GM23338 (cell line): ENCODE measurements around the gene C1QL4. TPM values are rescaled to one million over a fixed set of nuclear protein-coding genes. Genes with fewer than 3 reads are reported as not detected.

ENCODE experiments used
- ATAC-seq: fragments of 200-7000 bp; cut with Tn5 transposase; 3 replicates; pipeline ENCODE4 v1.9.1; 2020
- DNase-seq: peaks from one replicate; pipeline ENCODE4 v3.0.0-alpha.2; 2015; ENCODE audit warnings: low spot score
- H2AFZ ChIP-seq: fragments of 200-600 bp; sonication (generic); 2 replicates; pipeline ENCODE4 v1.8.0; 2016; ENCODE audit warnings: antibody characterized with exemption, mild to moderate bottlenecking, moderate library complexity
- H3F3A ChIP-seq: fragments of 200-600 bp; sonication (generic); replicated peaks from 2 replicates; pipeline ENCODE4 v1.8.0; 2017; ENCODE audit warnings: antibody characterized with exemption, mixed run types, low read depth
- H3K27ac ChIP-seq: fragments of 200-600 bp; sonication (generic); 2 replicates; pipeline ENCODE4 v1.6.1; 2016; ENCODE audit warnings: low read depth
- H3K27me3 ChIP-seq: fragments of 200-600 bp; sonication (generic); 2 replicates; pipeline ENCODE4 v1.8.0; 2016; ENCODE audit warnings: mild to moderate bottlenecking, mixed run types, moderate library complexity; ENCODE audit not compliant: insufficient read depth
- H3K36me3 ChIP-seq: fragments of 200-600 bp; sonication (generic); 2 replicates; pipeline ENCODE4 v1.8.0; 2016; ENCODE audit warnings: mild to moderate bottlenecking; ENCODE audit not compliant: insufficient read depth
- H3K4me1 ChIP-seq: fragments of 200-600 bp; sonication (generic); 2 replicates; pipeline ENCODE4 v1.8.0; 2016; ENCODE audit warnings: mild to moderate bottlenecking, moderate library complexity; ENCODE audit not compliant: insufficient read depth
- H3K4me2 ChIP-seq: fragments of 200-600 bp; sonication (generic); 2 replicates; pipeline ENCODE4 v1.7.1; 2017; ENCODE audit warnings: mixed run types
- H3K4me3 ChIP-seq: fragments of 200-600 bp; sonication (generic); 2 replicates; pipeline ENCODE4 v1.6.1; 2016; ENCODE audit warnings: mixed run types
- H3K79me2 ChIP-seq: fragments of 200-600 bp; sonication (generic); replicated peaks from 2 replicates; pipeline ENCODE4 v1.8.0; 2017; ENCODE audit warnings: mild to moderate bottlenecking; ENCODE audit not compliant: insufficient read depth
- H3K9me2 ChIP-seq: fragments of 200-600 bp; sonication (generic); 2 replicates; pipeline ENCODE4 v1.8.0; 2017; ENCODE audit not compliant: insufficient read depth
- H4K20me1 ChIP-seq: fragments of 200-600 bp; sonication (generic); replicated peaks from 2 replicates; pipeline ENCODE4 v1.8.0; 2017; ENCODE audit warnings: mild to moderate bottlenecking; ENCODE audit not compliant: insufficient read depth
- H3K27ac Mint-ChIP-seq: 2 replicates; pipeline ENCODE4 v1.8.0; 2020; ENCODE audit warnings: inconsistent platforms, mild to moderate bottlenecking, moderate library complexity, mixed read lengths
- H3K27me3 Mint-ChIP-seq: 3 replicates; pipeline ENCODE4 v1.8.0; 2022; ENCODE audit warnings: low read depth, mild to moderate bottlenecking, moderate library complexity, mixed read lengths, inconsistent platforms; ENCODE audit not compliant: insufficient read depth, poor library complexity
- H3K36me3 Mint-ChIP-seq: 3 replicates; pipeline ENCODE4 v1.8.0; 2021; ENCODE audit warnings: low read depth, mild to moderate bottlenecking, inconsistent platforms, moderate library complexity, mixed read lengths
- H3K4me1 Mint-ChIP-seq: 3 replicates; pipeline ENCODE4 v1.8.0; 2020; ENCODE audit warnings: mild to moderate bottlenecking, inconsistent platforms, mixed read lengths
- H3K4me3 Mint-ChIP-seq: 3 replicates; pipeline ENCODE4 v1.8.0; 2021; ENCODE audit warnings: moderate library complexity, mild to moderate bottlenecking, inconsistent platforms, mixed read lengths
- H3K9me3 Mint-ChIP-seq: 3 replicates; pipeline ENCODE4 v1.8.0; 2020; ENCODE audit warnings: moderate library complexity, mild to moderate bottlenecking, inconsistent platforms, mixed read lengths
- CTCF ChIP-seq, 2 experiments: fragments of 200-600 bp in 1 of 2; sonication (generic) in 1 of 2; conservative IDR thresholded peaks; 2 replicates each; pipeline versions ENCODE4 v1.5.1 to v1.6.1; 2016 to 2017; ENCODE audit warnings: antibody characterized with exemption in 2 of 2, low read depth in 2 of 2, mild to moderate bottlenecking in 2 of 2, moderate library complexity in 1 of 2
- ETS1 ChIP-seq: IDR thresholded peaks from 2 replicates; pipeline ENCODE4 v1.6.1; 2016; ENCODE audit warnings: antibody characterized with exemption
- EZH2 ChIP-seq: fragments of 200-600 bp; sonication (generic); IDR thresholded peaks from one replicate; pipeline ENCODE4 v1.8.0; 2017; ENCODE audit warnings: antibody characterized with exemption, mild to moderate bottlenecking, low read depth; ENCODE audit not compliant: unreplicated experiment
- EZH2phosphoT487 ChIP-seq: fragments of 200-600 bp; sonication (generic); IDR thresholded peaks from one replicate; pipeline ENCODE4 v1.8.1; 2018; ENCODE audit warnings: antibody characterized with exemption; ENCODE audit not compliant: unreplicated experiment
- NANOG ChIP-seq: IDR thresholded peaks from 2 replicates; pipeline ENCODE4 v1.6.1; 2016; ENCODE audit warnings: antibody characterized with exemption, borderline replicate concordance
- POLR2AphosphoS5 ChIP-seq: IDR thresholded peaks from 2 replicates; pipeline ENCODE4 v1.6.1; 2016; ENCODE audit warnings: antibody characterized with exemption, low read depth
- STAT1 ChIP-seq: IDR thresholded peaks from one replicate; pipeline ENCODE4 v1.6.1; 2016; ENCODE audit warnings: antibody characterized with exemption; ENCODE audit not compliant: unreplicated experiment
- ZNF114 ChIP-seq: fragments of 250-450 bp; sonication (Bioruptor Pico); IDR thresholded peaks from 2 replicates; pipeline ENCODE4 v1.5.0; 2020; ENCODE audit warnings: mild to moderate bottlenecking, moderate library complexity
- polyA plus RNA-seq: library from polyadenylated mRNA; unstranded; fragments of >200 nt; fragmentation: Nextera tagmentation; extraction: Ambion mirVana; gene quantifications from 2 replicates; pipeline ENCODE4 v1.2.1, GENCODE V29; 2016
- total RNA-seq: library from RNA; depleted of rRNA; stranded (reverse); fragments of >200 nt; shearing (Covaris generic); gene quantifications from 2 replicates; pipeline ENCODE4 v1.2.3, GENCODE V29; 2014

Gene C1QL4
- total and polyA plus RNA-seq, 2 experiments from 2014 or later: not detected

- peak within 1 kb of the TSS; percentile 74 for H3K4me3 Mint-ChIP-seq
- Histone ChIP-seq H3K4me2 (peak within 1 kb of the TSS; percentile 79), H3F3A (peaks cover 15% of the 10 kb centered on the region), H3K79me2 (no peaks in the 10 kb centered on the region), H4K20me1 (peaks cover 18% of the 10 kb centered on the region), H3K27ac (no peak within 1 kb of the TSS), H2AFZ (peak within 1 kb of the TSS; percentile 88), H3K36me3 (no peaks in the 10 kb centered on the region), H3K4me3 (peak within 1 kb of the TSS; percentile 63), H3K4me1 (peaks cover 17% of the 10 kb centered on the region; the same call in 1 of the 2 replicates), H3K27me3 (peaks cover 98% of the 10 kb centered on the region), H3K9me2 (no peaks in the 10 kb centered on the region)
- H3K4me1 Mint-ChIP-seq: peaks cover 24% of the 10 kb centered on the region
- ATAC-seq: peak; percentile 6
- no peak for TF ChIP-seq ZNF114 (CRISPR knock-in tag)
- TF ChIP-seq STAT1: no peak
- no peak for TF ChIP-seq POLR2AphosphoS5
- peak; percentile 80 for TF ChIP-seq EZH2phosphoT487
- TF ChIP-seq NANOG: no peak
- peak; percentile 91 for TF ChIP-seq EZH2
- TF ChIP-seq ETS1: no peak
- no peak for TF ChIP-seq CTCF (conservative IDR thresholded peaks at IDR 0.05; ENCODE audit: low read depth in 2 of 2)
- peak; percentile 44 for DNase-seq
- no peaks in the 10 kb centered on the region for H3K36me3 Mint-ChIP-seq
- H3K9me3 Mint-ChIP-seq: peaks cover 6% of the 10 kb centered on the region; the same call in 2 of the 3 replicates
- H3K27ac Mint-ChIP-seq: no peak within 1 kb of the TSS
- peaks cover 80% of the 10 kb centered on the region for H3K27me3 Mint-ChIP-seq
Measured at GRCh38 chr12:49346659-49347310, 9.8 kb upstream of the C1QL4 start, which contains the start of gene DNAJC22. TSS of gene DNAJC22 (plus strand) at chr12:49346888. CDS start at chr12:49348873, 1,985 bp downstream.

- Histone ChIP-seq H2AFZ (peak overlapping the region; percentile 69), H4K20me1 (peaks cover 18% of the 10 kb centered on the region), H3K79me2 (no peaks in the 10 kb centered on the region), H3K4me3 (peak overlapping the region; percentile 63), H3K27ac (no peak overlapping the region), H3K36me3 (no peaks in the 10 kb centered on the region), H3K4me2 (peak overlapping the region; percentile 79), H3K4me1 (peaks cover 23% of the 10 kb centered on the region), H3K27me3 (peaks cover 99% of the 10 kb centered on the region), H3F3A (peaks cover 15% of the 10 kb centered on the region), H3K9me2 (no peaks in the 10 kb centered on the region)
- DNase-seq: peak; percentile 81
- peaks cover 30% of the 10 kb centered on the region for H3K4me1 Mint-ChIP-seq
- no peaks in the 10 kb centered on the region; the same call in 2 of the 3 replicates for H3K36me3 Mint-ChIP-seq
- peaks cover 6% of the 10 kb centered on the region; the same call in 2 of the 3 replicates for H3K9me3 Mint-ChIP-seq
- peak; percentile 80 for TF ChIP-seq EZH2phosphoT487
- TF ChIP-seq CTCF (conservative IDR thresholded peaks at IDR 0.05; ENCODE audit: low read depth in 2 of 2): no peak
- TF ChIP-seq EZH2: peak; percentile 95
- no peak overlapping the region for H3K27ac Mint-ChIP-seq
- peak overlapping the region; percentile 74 for H3K4me3 Mint-ChIP-seq
- peaks cover 83% of the 10 kb centered on the region for H3K27me3 Mint-ChIP-seq
- peak; percentile 0; the same call in 2 of the 3 replicates for ATAC-seq
Measured at GRCh38 chr12:49345825-49346658, 9.1 kb upstream of the C1QL4 start.
